HG03571 (cell line): ENCODE results near the gene OR9Q1.

ENCODE experiments used
- ATAC-seq: cut with Tn5 transposase; IDR thresholded peaks from one replicate; pipeline ENCODE4 v1.9.1; 2021; ENCODE audit not compliant: unreplicated experiment

The OR9Q1 gene

GRCh38 chr11:58030653-58031052 lies 7.0 kb downstream of the OR9Q1 start, which contains the start of gene OR6Q1:
OR6Q1 (plus strand) TSS chr11:58030953; CDS start chr11:58030953, 0 bp downstream.
- ATAC-seq, result no peak

GRCh38 chr11:58034471-58034870 lies 10.8 kb downstream of the OR9Q1 start:
- no peak for ATAC-seq

- ATAC-seq, result no peak
Measured at GRCh38 chr11:58039589-58039988, 15.9 kb downstream of the OR9Q1 start.

- ATAC-seq, result no peak
Measured at GRCh38 chr11:58043379-58043778, 19.7 kb downstream of the OR9Q1 start.

GRCh38 chr11:58046231-58046630 lies 22.6 kb downstream of the OR9Q1 start:
- no peak for ATAC-seq

GRCh38 chr11:58047818-58048217 lies 24.1 kb downstream of the OR9Q1 start:
- no peak for ATAC-seq

GRCh38 chr11:58055806-58056401 lies 32.2 kb downstream of the OR9Q1 start:
- ATAC-seq, result no peak

GRCh38 chr11:58057481-58057880 lies 33.8 kb downstream of the OR9Q1 start:
- no peak for ATAC-seq

GRCh38 chr11:58058276-58059006 lies 34.8 kb downstream of the OR9Q1 start:
- no peak for ATAC-seq

- no peak for ATAC-seq
Measured at GRCh38 chr11:58059007-58059350, 35.3 kb downstream of the OR9Q1 start.

- ATAC-seq, result no peak
Measured at GRCh38 chr11:58060535-58060934, 36.9 kb downstream of the OR9Q1 start.

- no peak for ATAC-seq
Measured at GRCh38 chr11:58060939-58061672, 37.4 kb downstream of the OR9Q1 start.

- no peak for ATAC-seq
Measured at GRCh38 chr11:58061813-58062212, 38.1 kb downstream of the OR9Q1 start.

GRCh38 chr11:58067685-58068084 lies 44.0 kb downstream of the OR9Q1 start:
- no peak for ATAC-seq

GRCh38 chr11:58068655-58069054 lies 45.0 kb downstream of the OR9Q1 start:
- ATAC-seq, result no peak

GRCh38 chr11:58070585-58070984 lies 46.9 kb downstream of the OR9Q1 start:
- no peak for ATAC-seq

- no peak for ATAC-seq
Measured at GRCh38 chr11:58075781-58076180, 52.1 kb downstream of the OR9Q1 start.

- no peak for ATAC-seq
Measured at GRCh38 chr11:58086528-58086927, 62.8 kb downstream of the OR9Q1 start.

- no peak for ATAC-seq
Measured at GRCh38 chr11:58097437-58097836, 73.8 kb downstream of the OR9Q1 start.

GRCh38 chr11:58121096-58121495 lies 97.4 kb downstream of the OR9Q1 start:
- no peak for ATAC-seq

GRCh38 chr11:58125469-58125868 lies 101.8 kb downstream of the OR9Q1 start, which contains the start of gene OR9I1:
OR9I1 (minus strand) TSS chr11:58125530; CDS start chr11:58119444, 6,086 bp downstream.
- ATAC-seq, result no peak

GRCh38 chr11:58127350-58127749 lies 103.7 kb downstream of the OR9Q1 start:
- ATAC-seq, result no peak
